Heart left ventricle (tissue), 13 donors: Measurements from ENCODE around the gene SLC13A3.

ENCODE experiments used
- POLR2A ChIP-seq, 2 donors: fragments of 450-650 bp; IDR thresholded peaks; one replicate each; pipeline ENCODE4 v1.6.1; 2017; ENCODE audit warnings: antibody characterized with exemption in 2 of 2, mild to moderate bottlenecking in 2 of 2, moderate library complexity in 2 of 2
- TF ChIP-seq, protein P1 (sequence below), 12 donors: fragments of 200-600 bp; sonication (generic) in 4 of 12; IDR thresholded peaks; one replicate each; pipeline versions ENCODE4 v1.5.0 to v1.8.0; 2018 to 2022; ENCODE audit warnings: antibody characterized with exemption in 12 of 12, mild to moderate bottlenecking in 5 of 12
- donor health status: ischemic (EF 13 %, LVEDD 7.1; RV severe dilation, severe dysfunction).
- donor health status: DM: no; HTN: yes; CAD: no.
- donor health status: DM: no; HTN: no; CAD: no.
- donor health status: ischemic (EF 25% LVEDD 6.9; RV normal size, moderate dysfunction).
- donor health status: ischemic (EF 25% LVEDD 5.7; RV mildly dilated, moderate dysfunction).
- donor health status: ischemic (EF 35%, LVEDD 5.7; RV mildly dilated, moderate dysfunction).
- donor health status: nonischemic (EF 11% LVEDD 7.7; RV severe dilation, severe dysfunction).
- donor health status: DM: yes; HTN: yes; CAD: no.
- donor health status: PGD.
- donor health status: ischemic (EF 29% LVEDD 5.4; RV normal size, mild dysfunction).
- donor health status: nonischemic (EF 23%, LVEDD 6.1; RV moderate dilation, normal function).

DNA sequence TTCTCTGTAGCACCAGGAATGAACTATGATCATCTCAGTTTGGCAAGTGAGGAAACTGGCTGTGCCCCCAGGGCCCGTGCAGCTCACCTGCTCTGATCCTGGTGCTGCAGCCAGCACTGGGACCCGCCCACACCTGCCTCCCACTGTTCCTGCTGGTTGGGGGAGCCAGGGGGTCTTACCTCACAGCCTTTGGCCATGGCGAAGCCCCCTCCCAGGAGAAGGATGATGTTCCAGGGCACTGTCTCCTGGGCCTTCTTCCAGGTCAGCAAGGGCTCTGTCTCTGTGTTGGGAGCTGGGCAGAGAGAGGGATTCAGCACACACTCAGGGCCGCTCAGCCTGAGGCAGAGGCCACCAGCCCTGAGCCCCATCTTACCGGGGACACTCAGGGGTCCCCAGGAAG is 75.9 kb downstream of the SLC13A3 start:
- TF ChIP-seq, protein P1, sequence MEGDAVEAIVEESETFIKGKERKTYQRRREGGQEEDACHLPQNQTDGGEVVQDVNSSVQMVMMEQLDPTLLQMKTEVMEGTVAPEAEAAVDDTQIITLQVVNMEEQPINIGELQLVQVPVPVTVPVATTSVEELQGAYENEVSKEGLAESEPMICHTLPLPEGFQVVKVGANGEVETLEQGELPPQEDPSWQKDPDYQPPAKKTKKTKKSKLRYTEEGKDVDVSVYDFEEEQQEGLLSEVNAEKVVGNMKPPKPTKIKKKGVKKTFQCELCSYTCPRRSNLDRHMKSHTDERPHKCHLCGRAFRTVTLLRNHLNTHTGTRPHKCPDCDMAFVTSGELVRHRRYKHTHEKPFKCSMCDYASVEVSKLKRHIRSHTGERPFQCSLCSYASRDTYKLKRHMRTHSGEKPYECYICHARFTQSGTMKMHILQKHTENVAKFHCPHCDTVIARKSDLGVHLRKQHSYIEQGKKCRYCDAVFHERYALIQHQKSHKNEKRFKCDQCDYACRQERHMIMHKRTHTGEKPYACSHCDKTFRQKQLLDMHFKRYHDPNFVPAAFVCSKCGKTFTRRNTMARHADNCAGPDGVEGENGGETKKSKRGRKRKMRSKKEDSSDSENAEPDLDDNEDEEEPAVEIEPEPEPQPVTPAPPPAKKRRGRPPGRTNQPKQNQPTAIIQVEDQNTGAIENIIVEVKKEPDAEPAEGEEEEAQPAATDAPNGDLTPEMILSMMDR (IDR thresholded peaks at IDR 0.05): no peak
- TF ChIP-seq POLR2A (IDR thresholded peaks at IDR 0.05): no peak
